GM08714 (cell line): ENCODE measurements around the gene ABCC3.

Experiments
- H3K4me3 ChIP-seq: fragments of 200-500 bp; sonication (Bioruptor generic); 2 replicates; pipeline ENCODE4 v1.5.1; 2014; ENCODE audit warnings: mild to moderate bottlenecking, low read length, inconsistent platforms
- ZNF274 ChIP-seq: IDR thresholded peaks from 2 replicates; pipeline ENCODE4 v1.6.1; 2012; ENCODE audit warnings: mild to moderate bottlenecking, low read depth, low read length

ABCC3 gene

GRCh38 chr17:50598487-50598886, 36.2 kb upstream of the ABCC3 start:
- no peak for TF ChIP-seq ZNF274
- H3K4me3 ChIP-seq: no peak overlapping the region

DNA sequence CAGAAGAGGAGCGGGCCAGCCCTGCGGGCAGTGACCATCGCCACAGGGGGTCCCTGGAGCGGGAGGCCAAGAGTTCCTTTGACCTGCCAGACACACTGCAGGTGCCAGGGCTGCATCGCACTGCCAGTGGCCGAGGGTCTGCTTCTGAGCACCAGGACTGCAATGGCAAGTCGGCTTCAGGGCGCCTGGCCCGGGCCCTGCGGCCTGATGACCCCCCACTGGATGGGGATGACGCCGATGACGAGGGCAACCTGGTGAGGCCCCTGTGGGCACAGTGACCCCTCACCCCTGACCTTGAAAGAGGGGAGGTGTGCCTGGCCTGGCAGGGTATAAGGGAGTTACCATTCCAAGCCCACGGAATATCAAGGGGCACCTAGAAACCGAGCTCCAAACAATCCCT, 35.1 kb upstream of the ABCC3 start:
- TF ChIP-seq ZNF274: no peak
- no peak overlapping the region for H3K4me3 ChIP-seq

DNA sequence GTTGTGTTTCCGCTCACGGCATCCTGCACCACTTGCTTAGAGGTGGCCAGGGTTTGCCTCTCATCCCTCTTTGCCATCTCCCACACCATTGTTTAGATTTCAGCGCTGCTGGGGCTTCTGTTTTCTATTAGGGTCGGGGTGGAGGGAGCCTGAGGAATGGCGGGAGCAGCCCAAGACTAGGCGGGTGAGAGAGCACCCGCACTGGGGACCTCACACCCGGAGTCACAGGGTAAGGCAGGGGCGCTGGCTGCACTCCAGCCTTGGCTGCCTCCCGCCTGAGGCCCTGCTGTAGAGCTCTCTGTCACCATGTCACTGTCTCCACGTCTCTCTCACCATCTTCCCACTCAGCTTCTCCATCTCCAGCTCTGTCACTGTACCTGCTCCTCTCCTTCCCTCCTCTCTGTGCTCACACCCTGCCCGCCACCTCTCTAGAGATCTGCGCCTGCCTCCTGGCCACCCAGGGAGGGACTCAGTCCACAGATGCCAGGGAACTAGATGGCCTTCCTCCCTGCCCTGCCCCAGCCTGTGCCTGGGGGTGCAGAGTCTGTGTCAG, 32.8 kb upstream of the ABCC3 start:
- no peak for TF ChIP-seq ZNF274
- no peak overlapping the region for H3K4me3 ChIP-seq

- H3K4me3 ChIP-seq: no peak overlapping the region
- TF ChIP-seq ZNF274: no peak
Observed at GRCh38 chr17:50602836-50603235, 31.8 kb upstream of the ABCC3 start.

- H3K4me3 ChIP-seq: no peak overlapping the region
- no peak for TF ChIP-seq ZNF274
Observed at GRCh38 chr17:50603340-50603739, 31.3 kb upstream of the ABCC3 start.

- no peak overlapping the region for H3K4me3 ChIP-seq
- no peak for TF ChIP-seq ZNF274
Observed at GRCh38 chr17:50604513-50604912, 30.2 kb upstream of the ABCC3 start.

DNA sequence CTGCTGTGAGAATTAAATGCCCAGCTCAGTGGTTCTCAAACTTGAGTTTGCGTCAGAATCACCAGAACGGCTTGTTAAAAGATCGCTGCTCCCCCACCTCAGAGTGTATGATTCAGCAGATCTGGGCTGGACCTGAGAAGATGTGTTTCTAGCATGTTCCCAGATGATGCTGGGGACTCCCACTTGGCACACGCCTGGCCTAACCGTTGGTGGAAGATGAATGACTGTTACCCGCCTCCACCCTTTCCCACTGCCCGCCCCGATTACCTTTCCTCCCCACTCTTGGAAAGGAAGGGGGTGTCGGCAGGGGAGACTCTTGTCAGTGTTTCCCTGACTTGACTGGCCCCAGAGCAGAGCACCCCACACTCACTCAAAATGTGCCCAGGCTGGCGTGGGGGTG, 29.3 kb upstream of the ABCC3 start:
- TF ChIP-seq ZNF274: no peak
- H3K4me3 ChIP-seq: no peak overlapping the region

DNA sequence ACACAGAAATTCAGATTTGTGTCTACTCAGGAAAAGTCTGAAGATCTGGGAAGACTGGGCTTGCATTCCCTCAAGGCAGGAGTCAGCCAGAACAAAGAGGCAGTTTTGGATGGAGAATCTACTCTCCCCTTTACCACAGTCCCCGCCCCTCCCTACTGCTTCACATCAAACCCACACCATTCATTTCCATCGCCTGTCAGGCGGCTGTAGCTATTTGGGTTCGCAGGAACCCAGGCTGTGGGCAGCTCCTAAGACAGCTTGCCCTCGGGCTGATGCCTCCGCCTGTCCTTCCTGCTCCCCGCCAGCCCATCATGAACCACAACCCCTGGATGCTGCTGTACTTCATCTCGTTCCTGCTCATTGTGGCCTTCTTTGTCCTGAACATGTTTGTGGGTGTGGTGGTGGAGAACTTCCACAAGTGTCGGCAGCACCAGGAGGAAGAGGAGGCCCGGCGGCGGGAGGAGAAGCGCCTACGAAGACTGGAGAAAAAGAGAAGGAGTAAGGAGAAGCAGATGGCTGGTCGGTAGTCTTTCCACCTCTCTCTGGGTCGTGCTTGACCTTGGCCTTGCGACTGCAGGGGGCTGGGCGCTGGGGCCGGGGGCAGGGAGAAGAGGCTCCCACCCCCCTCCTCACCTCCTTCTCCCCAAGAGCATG, 27.0 kb upstream of the ABCC3 start:
- H3K4me3 ChIP-seq: no peak overlapping the region
- TF ChIP-seq ZNF274: no peak

DNA sequence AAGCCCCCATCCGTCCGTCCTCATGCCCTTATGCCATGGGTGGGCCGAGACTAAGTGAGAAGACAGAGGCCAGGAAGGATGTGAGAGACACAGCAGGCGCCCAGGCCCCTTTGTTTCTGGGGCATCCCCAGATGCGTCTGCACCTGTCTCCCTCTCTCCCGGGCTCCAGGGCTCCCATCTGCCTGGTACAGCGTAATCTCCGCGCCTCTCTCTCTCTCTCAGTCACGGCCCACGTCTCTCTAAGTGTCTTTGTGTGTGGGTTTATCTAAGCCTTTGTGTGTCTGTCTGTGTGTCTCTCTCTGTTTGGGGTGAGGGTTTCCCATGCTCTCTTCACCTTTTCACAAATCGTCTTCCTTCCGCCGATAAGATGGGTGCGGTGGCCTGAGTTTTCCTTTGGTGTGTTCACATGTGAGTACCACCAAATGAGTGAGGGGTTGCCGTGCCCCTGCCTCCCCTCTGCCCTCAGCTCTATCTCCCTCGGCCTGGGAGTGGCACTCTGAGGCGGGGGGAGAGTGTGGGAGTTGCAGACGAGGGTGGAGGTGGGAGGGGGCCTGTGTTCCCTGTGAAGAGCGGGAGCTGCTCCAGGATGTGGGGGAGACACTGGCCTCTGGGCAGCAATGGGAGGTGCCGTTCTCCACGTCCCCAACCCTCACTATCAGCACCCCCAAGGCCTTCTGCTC, 25.8 kb upstream of the ABCC3 start:
- no peak for TF ChIP-seq ZNF274
- no peak overlapping the region for H3K4me3 ChIP-seq

DNA sequence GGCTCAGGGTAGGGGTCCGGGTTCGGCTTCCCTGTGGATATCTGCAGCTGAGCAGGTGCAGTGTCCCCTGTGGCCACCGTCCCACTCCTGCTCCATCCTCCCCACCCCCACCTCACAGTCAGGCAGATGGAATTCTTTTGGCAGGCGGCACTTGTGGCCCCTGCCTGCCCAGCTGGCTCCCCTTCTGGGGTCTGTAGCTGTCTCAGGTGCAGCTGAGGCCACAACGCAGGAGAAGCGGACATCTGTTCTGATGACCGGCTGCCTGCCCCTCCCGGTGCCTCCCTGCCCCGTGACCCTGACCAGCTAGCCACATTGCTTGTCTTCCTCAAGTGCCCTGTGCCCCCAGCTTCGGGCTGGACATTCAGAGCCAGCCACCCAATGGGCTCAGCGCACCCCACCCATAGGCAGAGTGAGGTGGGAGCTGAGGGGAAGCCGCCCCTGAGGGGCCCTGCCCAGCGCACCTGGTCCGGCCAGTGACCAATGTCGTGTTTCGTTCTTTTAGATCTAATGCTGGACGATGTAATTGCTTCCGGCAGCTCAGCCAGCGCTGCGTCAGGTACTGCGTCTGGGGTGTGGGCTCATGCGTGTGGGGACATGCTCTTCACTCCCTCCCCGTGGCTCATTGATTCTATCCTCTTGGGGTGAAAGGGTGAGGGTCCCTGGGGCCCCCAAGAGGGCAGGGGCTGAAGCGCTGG, 25.2 kb upstream of the ABCC3 start:
- TF ChIP-seq ZNF274: no peak
- H3K4me3 ChIP-seq: no peak overlapping the region

DNA sequence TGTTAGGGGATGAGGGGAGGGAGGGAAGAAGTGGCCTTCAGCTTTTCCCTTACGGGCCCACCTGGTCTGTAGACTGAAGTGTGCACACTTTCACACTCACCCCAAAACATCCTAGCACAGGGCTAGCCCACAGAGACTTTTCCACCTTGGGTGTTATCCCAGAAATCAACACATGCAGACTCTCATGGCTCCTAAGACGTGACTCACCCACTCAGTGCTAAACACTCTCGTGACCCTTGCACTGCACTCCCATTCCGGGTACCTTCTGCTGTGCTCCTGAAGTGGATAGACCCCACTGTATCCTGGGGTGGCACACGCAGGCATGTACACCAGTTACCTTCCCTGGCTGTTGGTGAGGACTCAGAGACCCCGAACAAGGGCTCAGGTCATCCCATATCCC, 23.0 kb upstream of the ABCC3 start:
- no peak overlapping the region for H3K4me3 ChIP-seq
- no peak for TF ChIP-seq ZNF274

DNA sequence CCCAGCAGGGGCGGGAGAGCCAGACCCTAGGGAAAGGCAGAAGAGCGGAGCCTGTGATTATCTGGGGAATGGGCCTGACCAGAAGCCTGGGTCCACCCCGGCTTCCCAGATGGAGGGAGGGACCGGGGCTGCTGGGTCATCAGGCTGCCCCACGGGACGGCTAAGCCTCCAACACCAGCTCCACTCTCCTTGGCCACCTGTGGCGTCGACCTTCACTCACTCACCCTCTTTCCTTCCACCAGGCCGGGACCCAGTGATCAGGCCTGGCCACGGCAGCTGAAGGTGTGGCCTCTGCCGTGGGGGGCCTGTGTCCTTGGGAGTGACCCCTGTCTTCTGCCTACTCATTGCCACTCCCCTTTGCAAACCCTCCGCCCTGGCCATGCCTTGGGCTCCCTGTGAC, 22.4 kb upstream of the ABCC3 start:
- no peak for TF ChIP-seq ZNF274
- no peak overlapping the region for H3K4me3 ChIP-seq

GRCh38 chr17:50613007-50613992, 21.4 kb upstream of the ABCC3 start:
- H3K4me3 ChIP-seq: no peak overlapping the region
- TF ChIP-seq ZNF274: no peak

DNA sequence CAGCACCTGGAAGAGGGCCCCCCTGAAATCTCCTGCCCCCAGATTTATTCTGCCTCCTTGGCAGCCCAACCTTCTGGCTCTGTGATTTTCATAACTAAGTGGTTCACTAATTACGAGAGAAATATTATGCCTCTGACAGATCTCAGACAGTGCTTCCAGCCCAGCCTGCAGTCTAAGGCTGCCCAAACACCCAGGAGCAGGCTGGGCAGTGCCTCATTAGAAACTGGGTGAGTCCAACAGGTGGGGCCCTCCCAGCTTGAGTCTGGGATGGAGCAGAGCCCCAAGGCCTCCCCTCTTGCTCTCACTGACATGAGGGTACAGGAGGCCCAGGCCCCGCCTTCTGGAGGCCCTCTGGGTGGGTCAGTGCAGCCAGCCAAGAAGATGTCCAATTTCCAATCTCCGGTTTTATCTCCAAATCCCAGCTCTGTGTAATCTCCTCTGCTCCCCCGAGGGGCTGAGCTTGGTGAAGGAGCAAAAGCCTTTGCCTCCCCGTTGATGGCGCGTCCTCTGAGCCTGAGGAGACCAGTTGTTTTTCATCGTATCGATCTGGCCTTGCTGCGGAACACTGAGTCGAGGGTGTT, 20.1 kb upstream of the ABCC3 start:
- no peak overlapping the region for H3K4me3 ChIP-seq

More for the DNA sequence above, 20.1 kb upstream of the ABCC3 start:
- no peak for TF ChIP-seq ZNF274
